Body of pancreas (tissue), 4 donors: ENCODE data around the gene LGI1. TPM values are rescaled to one million over a fixed set of nuclear protein-coding genes. Genes with fewer than 3 reads are reported as not detected.

Experiments
- ATAC-seq: fragments of 150-250 bp; one replicate; pipeline ENCODE4 v1.9.1; 2016
- DNase-seq, 4 donors: peaks; one replicate each; pipeline ENCODE4 v3.0.0-alpha.2; 2019
- H3K27ac ChIP-seq, 4 donors: fragments of 200-600 bp; sonication (generic); 1 replicate in 3 of 4; 2 replicates in 1 of 4; pipeline versions ENCODE4 v1.5.1 to v1.6.1; 2016 to 2019; ENCODE audit warnings: mild to moderate bottlenecking in 1 of 4, mixed read lengths in 1 of 4, moderate library complexity in 1 of 4
- H3K27me3 ChIP-seq, 2 donors: fragments of 200-600 bp; sonication (generic); one replicate each; pipeline ENCODE4 v1.6.0; 2016; ENCODE audit warnings: mild to moderate bottlenecking in 1 of 2
- H3K36me3 ChIP-seq, 2 donors: fragments of 200-600 bp; sonication (generic); replicated peaks in 1 of 2; 2 replicates each; pipeline ENCODE4 v1.5.1; 2016; ENCODE audit warnings: low read depth in 2 of 2; ENCODE audit not compliant: insufficient read depth in 1 of 2
- H3K4me1 ChIP-seq: fragments of 200-600 bp; sonication (generic); one replicate; pipeline ENCODE4 v1.6.0; 2016
- H3K4me3 ChIP-seq, 2 donors: fragments of 200-600 bp; sonication (generic); 1 replicate in 1 of 2; 2 replicates in 1 of 2; pipeline ENCODE4 v1.5.1; 2016 to 2019
- H3K9me3 ChIP-seq, 3 donors: fragments of 200-600 bp; sonication (generic); 1 replicate in 2 of 3; 2 replicates in 1 of 3; pipeline ENCODE4 v1.5.1; 2016
- POLR2A ChIP-seq, 3 donors: fragments of 450-650 bp; IDR thresholded peaks; one replicate each; pipeline ENCODE4 v1.6.1; 2016; ENCODE audit warnings: antibody characterized with exemption in 3 of 3, mild to moderate bottlenecking in 2 of 3
- WGBS, 2 donors: methylation state at CpG; one replicate each; pipeline ENCODE4 v1.1.5; 2017; 5-methylcytosine and 5-hydroxymethylcytosine counted together
- intact Hi-C: fragments of 100-400 bp; cut with DNase I; formaldehyde crosslinking; loops from one replicate; pipeline ENCODE4 v1.15.1; 2023
- total RNA-seq, 2 donors: library from RNA; depleted of rRNA; stranded (reverse); fragments of >200 nt; gene quantifications; one replicate each; pipeline ENCODE4 v1.1.0, GENCODE V29; 2016
- TF ChIP-seq, protein P1 (sequence below), 7 experiments: fragments of 450-650 bp in 4 of 7; fragments of 200-600 bp in 3 of 7; sonication (generic) in 3 of 7; IDR thresholded peaks; one replicate each; pipeline ENCODE4 v1.5.1; 2016 to 2019; ENCODE audit warnings: antibody characterized with exemption in 7 of 7

Gene LGI1
- total RNA-seq, 2 donors from 2014 or later, result not detected

DNA sequence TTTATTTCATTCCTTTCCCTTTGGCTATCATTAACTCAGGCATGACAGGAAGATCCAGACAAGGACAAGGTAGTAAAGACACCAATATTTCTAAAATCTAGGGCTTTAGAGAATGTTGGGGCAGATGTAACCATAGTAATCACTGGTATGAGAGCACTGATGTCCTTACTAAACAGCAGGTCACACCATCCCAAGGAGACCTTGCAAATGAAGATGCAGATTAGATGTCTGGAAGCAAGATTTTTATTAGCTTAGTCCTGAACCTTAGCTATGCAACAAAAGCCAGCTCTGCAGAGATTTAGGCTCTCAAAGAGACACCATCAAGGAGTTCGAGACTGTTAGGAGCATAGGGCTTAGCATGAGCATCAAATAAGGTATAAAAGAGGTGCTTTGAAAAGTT lies 31.7 kb upstream of the LGI1 start:
- H3K4me1 ChIP-seq, result peaks cover 10% of the 10 kb centered on the region
- TF ChIP-seq, protein P1, sequence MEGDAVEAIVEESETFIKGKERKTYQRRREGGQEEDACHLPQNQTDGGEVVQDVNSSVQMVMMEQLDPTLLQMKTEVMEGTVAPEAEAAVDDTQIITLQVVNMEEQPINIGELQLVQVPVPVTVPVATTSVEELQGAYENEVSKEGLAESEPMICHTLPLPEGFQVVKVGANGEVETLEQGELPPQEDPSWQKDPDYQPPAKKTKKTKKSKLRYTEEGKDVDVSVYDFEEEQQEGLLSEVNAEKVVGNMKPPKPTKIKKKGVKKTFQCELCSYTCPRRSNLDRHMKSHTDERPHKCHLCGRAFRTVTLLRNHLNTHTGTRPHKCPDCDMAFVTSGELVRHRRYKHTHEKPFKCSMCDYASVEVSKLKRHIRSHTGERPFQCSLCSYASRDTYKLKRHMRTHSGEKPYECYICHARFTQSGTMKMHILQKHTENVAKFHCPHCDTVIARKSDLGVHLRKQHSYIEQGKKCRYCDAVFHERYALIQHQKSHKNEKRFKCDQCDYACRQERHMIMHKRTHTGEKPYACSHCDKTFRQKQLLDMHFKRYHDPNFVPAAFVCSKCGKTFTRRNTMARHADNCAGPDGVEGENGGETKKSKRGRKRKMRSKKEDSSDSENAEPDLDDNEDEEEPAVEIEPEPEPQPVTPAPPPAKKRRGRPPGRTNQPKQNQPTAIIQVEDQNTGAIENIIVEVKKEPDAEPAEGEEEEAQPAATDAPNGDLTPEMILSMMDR (IDR thresholded peaks at IDR 0.05), result no peak
- TF ChIP-seq POLR2A (IDR thresholded peaks at IDR 0.05), result no peak
- no peak for DNase-seq
- WGBS, 2 donors, result 38 to 62% methylated on average over 1 of the region's 1 CpG
- intact Hi-C loops, result no loop called here
- ATAC-seq, result no peak
- H3K4me3 ChIP-seq, result no peak overlapping the region
- no peak overlapping the region for H3K27ac ChIP-seq
- no peaks in the 10 kb centered on the region for H3K36me3 ChIP-seq
- no peaks in the 10 kb centered on the region for H3K27me3 ChIP-seq
- H3K9me3 ChIP-seq, result no peaks in the 10 kb centered on the region

DNA sequence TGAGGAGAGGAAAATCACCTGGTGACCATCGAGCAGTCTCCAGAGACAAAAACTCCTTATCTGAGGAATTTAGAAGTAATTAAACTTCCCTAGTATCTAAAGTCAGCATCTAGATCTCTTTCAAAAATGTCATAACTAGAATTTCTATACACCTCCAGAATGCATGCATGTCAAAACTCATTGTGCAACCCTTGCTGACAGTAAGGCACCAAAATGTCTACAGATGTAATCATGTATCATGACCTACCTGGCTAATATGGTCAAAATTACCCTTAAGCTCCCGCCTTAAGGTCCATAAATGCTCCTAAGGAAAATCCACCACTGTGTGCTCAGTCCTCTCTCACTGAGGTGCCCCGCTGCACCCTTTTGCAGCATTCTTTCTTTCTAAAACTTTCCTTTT lies 16.4 kb upstream of the LGI1 start:
- ATAC-seq, result no peak
- Histone ChIP-seq H3K27ac (no peak overlapping the region), H3K4me1 (no peaks in the 10 kb centered on the region), H3K36me3 (no peaks in the 10 kb centered on the region), H3K27me3 (no peaks in the 10 kb centered on the region), H3K9me3 (no peaks in the 10 kb centered on the region), H3K4me3 (no peak overlapping the region)
- no peak for TF ChIP-seq POLR2A (IDR thresholded peaks at IDR 0.05)
- TF ChIP-seq, protein P1 (IDR thresholded peaks at IDR 0.05), result no peak
- WGBS, 2 donors, result 66 to 68% methylated on average over 3 of the region's 3 CpGs
- no peak for DNase-seq
- intact Hi-C loops, result no loop called here

DNA sequence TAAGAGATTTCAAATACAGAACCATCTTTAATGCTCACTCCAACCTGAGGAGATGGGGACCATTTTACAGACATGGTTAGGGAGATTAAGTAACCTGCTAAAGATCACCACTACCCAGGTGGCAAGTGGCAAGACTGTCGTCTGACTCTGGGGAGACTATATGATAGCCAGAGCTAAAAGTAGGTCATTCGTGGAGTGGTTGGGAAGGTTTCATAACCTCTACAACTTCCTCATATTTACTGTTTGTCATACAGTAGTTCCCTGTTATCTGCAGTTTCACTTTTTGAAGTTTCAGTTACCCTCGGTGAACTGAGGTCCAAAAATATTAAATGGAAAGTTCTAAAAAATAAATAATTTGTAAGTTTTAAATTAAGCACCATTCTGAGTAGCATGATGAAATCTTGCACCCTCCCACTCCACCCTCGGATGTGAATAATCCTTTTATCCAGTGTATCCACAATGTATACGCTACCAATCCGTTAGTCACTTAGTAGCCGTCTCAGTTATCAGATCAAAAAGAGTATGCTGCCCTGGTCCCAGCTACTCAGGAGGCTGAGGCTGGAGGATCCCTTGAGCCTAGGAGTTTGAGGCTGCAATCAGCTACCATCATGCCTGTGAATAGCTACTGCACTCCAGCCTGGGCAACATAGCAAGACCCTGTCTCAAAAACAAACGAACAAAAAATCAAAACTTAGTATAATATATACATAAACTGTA lies 14.9 kb upstream of the LGI1 start:
- Histone ChIP-seq H3K27ac (peak overlapping the region in 2 of 4 donors; percentile 4 to 34), H3K27me3 (no peaks in the 10 kb centered on the region), H3K4me1 (no peaks in the 10 kb centered on the region), H3K36me3 (no peaks in the 10 kb centered on the region), H3K4me3 (no peak overlapping the region), H3K9me3 (no peaks in the 10 kb centered on the region)
- WGBS, 2 donors, result 38 to 43% methylated on average over 8 of the region's 8 CpGs
- no peak for DNase-seq
- ATAC-seq, result peak; percentile 48
- intact Hi-C loops, result no loop called here
- TF ChIP-seq, protein P1 (IDR thresholded peaks at IDR 0.05), result no peak
- TF ChIP-seq POLR2A (IDR thresholded peaks at IDR 0.05), result no peak

DNA sequence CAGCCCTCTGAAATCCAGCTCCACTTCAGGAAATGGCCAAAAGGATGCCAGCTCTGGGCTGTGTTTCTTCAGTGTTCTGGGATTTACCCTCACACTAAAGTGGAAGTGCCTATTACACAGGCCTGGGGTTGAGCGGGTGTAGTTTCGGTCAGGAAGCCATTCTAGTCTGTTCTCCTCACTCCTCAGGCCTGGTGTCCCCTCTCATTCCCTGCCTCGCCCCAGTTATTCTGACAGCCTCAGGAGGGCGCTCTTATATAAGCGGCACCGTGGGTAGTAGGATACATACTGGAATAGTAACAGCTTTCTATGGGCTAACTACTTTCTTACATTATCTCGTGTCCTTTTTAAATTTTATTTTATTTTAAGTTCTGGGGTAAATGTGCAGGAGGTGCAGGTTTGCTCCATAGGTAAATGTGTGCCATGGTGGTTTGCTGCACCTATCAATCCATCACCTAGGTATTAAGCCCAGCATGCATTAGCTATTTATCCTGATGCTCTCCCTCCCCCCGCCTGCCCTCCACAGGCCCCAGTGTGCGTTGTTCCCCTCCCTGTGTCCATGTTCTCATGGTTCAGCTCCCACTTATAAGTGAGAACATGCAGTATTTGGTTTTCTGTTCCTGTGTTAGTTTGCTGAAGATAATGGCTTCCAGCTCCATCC lies 12.2 kb upstream of the LGI1 start:
- Histone ChIP-seq H3K27me3 (no peaks in the 10 kb centered on the region), H3K4me3 (no peak overlapping the region), H3K36me3 (no peaks in the 10 kb centered on the region), H3K4me1 (no peaks in the 10 kb centered on the region), H3K9me3 (no peaks in the 10 kb centered on the region), H3K27ac (no peak overlapping the region)
- no peak for ATAC-seq
- DNase-seq, result no peak
- 46 to 51% methylated on average over 9 of the region's 9 CpGs for WGBS, 2 donors
- TF ChIP-seq, protein P1 (IDR thresholded peaks at IDR 0.05), result no peak
- no peak for TF ChIP-seq POLR2A (IDR thresholded peaks at IDR 0.05)
- intact Hi-C loops, result no loop called here
